ENCODE data around the gene NFYC. TPM values are rescaled to one million over a fixed set of nuclear protein-coding genes. Genes with fewer than 3 reads are reported as not detected.

NFYC gene
- total RNA-seq, 1 donor, result 19.0 TPM

- DNase-seq (ENCODE audit: low read depth), result no peak
Measured at GRCh38 chr1:40710581-40711315, 19.2 kb downstream of the NFYC start.

DNA sequence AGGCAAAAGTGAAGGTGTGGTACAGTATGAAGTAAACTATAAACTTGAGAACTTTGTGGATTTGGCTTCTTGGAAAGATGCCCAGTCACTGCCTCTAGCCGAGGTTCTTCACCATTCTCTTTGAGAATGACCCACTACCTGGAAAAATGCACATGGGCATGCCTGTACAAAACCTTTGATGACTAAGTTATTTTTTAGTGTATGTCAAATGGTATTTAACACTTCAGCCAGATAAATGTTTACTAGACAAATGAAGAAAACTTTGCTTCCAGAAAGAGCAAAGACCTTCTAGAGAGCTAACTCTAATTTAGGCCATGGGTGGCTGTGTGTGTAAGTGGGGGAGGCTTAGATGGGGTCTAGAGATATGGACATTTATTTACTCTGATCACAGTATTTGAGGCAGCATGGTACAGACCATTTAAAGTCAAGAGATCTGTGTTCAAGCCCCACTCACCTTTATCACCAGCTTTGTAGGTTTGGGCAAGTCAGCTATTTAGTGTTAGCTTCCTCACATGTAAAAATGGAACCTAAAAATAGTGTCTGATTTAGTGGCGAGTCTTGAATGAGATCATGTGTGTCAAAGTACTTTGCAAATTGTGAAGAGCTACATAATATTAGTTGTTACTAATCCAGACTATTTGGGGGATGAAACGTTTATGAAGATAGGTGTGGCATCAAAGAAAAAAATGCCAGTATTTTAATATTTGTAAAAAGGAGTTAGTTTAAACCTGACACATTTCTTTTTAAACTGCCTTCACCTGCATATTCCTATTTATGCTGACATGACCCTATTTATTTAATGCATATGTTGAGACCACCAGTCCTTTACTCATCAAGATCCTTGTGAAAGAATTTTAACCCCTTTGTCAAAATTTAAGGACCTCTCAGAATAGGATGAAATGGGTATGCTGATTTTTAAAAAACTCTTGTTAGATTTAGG is 20.2 kb downstream of the NFYC start:
- no peak overlapping the region for H3K4me3 ChIP-seq (ENCODE audit: low read depth, low read length)
- no peak for TF ChIP-seq CTCF (IDR thresholded peaks at IDR 0.05; ENCODE audit: insufficient read depth, low read depth, low read length)
- DNase-seq (ENCODE audit: low read depth), result peak; percentile 43

More at GRCh38 chr1:40710581-40711315, 19.2 kb downstream of the NFYC start:
- TF ChIP-seq CTCF (IDR thresholded peaks at IDR 0.05; ENCODE audit: insufficient read depth, low read depth, low read length), result no peak
- H3K4me3 ChIP-seq (ENCODE audit: low read depth, low read length), result peak overlapping the region; percentile 23

DNA sequence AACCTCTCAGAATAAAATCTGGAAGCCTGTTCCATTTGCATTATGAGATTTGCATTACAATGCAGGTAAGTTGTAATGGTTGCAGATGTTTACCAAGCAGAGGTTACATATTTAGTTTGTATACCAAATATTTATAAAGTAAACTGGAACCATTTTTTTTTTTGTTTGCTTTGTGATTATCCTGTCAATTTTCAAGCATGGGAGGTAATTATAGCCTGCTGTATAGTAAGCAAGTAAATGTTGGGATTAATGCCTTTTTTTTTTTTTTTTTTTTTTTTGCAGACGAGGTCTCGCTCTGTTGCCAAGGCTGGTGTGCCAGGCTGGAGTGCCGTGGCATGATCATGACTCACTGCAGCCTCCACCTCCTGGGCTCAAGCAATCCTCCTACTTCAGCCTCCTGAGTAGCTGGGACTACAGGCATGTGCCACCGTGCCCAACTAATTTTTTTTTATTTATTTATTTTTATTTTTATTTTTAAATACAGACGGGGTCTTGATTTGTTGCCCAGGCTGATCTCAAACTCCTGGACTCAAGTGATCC is 21.0 kb downstream of the NFYC start:
- no peak for TF ChIP-seq CTCF (IDR thresholded peaks at IDR 0.05; ENCODE audit: insufficient read depth, low read depth, low read length)
- no peak overlapping the region for H3K4me3 ChIP-seq (ENCODE audit: low read depth, low read length)
- DNase-seq (ENCODE audit: low read depth), result no peak

DNA sequence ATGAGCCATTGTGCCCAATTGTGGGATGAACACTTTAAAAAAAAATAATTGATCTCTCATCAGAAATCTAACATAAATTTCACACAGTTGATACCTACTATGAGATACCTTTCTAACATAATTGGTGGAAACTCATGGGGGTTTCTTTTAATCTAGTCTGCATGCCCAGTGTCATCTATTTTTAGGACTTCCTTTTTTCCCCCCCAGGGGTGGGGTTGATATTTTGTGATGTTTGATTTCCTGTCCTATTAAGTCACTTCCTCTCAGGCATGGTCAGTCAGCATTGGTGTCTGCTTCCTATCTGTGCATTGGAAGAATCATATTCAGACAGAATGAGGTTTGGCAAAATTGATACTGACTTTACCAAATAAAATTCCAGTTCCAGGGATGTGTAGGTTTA is 21.5 kb downstream of the NFYC start:
- TF ChIP-seq CTCF (IDR thresholded peaks at IDR 0.05; ENCODE audit: insufficient read depth, low read depth, low read length), result no peak
- no peak for DNase-seq (ENCODE audit: low read depth)
- no peak overlapping the region for H3K4me3 ChIP-seq (ENCODE audit: low read depth, low read length)

DNA sequence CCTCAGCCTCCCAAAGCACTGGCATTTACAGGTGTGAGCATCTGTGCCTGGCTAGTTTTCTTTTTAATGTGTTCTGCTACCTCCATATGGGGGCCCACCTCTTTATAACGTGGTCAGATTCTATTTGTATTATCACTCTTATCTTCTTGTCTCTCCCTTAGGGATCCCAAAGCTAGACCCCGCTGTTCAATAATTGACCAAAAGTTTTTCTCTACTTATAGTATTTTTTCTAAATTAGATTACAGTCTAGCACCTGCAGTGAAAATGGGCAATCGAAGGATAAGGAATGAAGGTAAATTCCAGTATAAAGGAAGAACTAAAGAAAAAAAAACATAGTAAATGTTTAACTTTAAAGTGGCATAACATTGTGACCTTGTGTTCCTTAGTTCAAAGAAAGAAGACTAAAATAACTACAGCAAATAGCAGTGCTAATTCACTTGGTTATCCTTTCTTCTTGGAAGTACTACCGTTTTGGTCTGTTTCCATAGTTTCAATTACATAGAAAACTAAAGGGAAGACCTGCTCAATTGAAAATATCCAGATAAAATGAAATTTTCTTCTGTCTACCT is 24.1 kb downstream of the NFYC start:
- DNase-seq (ENCODE audit: low read depth), result no peak
- no peak overlapping the region for H3K4me3 ChIP-seq (ENCODE audit: low read depth, low read length)
- no peak for TF ChIP-seq CTCF (IDR thresholded peaks at IDR 0.05; ENCODE audit: insufficient read depth, low read depth, low read length)

DNA sequence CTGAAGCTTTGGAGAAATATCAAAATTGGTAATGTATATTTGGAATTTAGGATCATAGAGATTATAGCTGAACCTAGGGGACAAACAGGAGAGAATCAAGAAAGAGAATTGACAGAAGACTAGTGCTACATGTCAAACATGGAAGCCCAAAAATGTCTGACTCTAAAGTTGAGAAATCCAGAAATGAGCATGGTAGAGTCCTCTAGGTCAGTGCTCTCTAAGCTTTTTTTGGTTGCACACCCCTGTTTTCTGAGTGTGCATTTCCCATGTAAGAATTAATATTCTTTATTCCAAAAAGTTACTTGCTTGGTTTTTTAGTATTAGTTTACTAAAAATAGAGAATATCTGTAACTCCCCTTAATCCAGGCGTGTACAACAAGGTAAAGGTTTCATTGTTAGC is 25.6 kb downstream of the NFYC start:
- no peak overlapping the region for H3K4me3 ChIP-seq (ENCODE audit: low read depth, low read length)
- no peak for DNase-seq (ENCODE audit: low read depth)
- TF ChIP-seq CTCF (IDR thresholded peaks at IDR 0.05; ENCODE audit: insufficient read depth, low read depth, low read length), result no peak

Data from fibroblast of villous mesenchyme (primary cell).